Measurements from ENCODE around the gene KRTAP10-11. TPM values are rescaled to one million over a fixed set of nuclear protein-coding genes. Genes with fewer than 3 reads are reported as not detected.

Gene KRTAP10-11
- total and polyA plus RNA-seq, 2 of the 8 experiments (the other 6 are each of a cell fraction or from before 2014, with no cell fraction given): not detected

DNA sequence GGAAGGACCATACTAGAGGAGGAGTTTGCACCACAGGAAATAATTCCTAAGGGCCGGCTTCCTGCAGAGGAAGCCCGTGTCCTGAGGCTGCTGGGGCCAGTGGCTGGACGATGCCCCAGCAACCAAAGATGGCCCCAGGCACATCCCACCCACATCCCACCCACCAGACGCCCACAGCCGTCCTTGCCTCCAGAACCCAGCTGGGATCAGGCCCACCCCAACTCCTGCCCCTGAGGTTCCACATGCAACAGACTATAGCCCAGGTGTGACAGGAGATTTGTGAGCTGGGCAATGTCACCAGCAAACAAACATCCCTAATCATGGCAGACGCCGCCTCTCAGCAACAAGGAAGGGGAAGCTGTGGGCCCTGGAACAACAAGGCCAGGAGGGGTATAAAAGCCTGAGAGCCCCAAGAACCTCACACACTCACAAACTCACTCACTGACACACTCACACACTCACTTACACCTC, 19.5 kb upstream of the KRTAP10-11 start, which contains the start of gene KRTAP10-9:
Gene KRTAP10-9 (plus strand): TSS at position 421 of the 471 bp plus-strand sequence. CDS start 79 bp downstream, outside the sequence.
- no peak for DNase-seq (ENCODE audit: low read depth in 1 of 2, low spot score in 2 of 2)
- ChIA-PET CTCF (ENCODE audit: partially characterized antibody) (interaction anchor here (0.6 to 2.5 kb wide), 7 partner anchors 8 to 396 kb away, joined by 3 to 9 read pairs (median 3); no protein-coding TSS in a partner anchor), POLR2A (ENCODE audit: partially characterized antibody) (no interaction called here)
- H2AK5ac ChIP-seq (ENCODE audit: low read depth, low read length): no peak within 1 kb of the TSS
- H2BK120ac ChIP-seq (replicated peaks; ENCODE audit: low read depth, low read length): no peak within 1 kb of the TSS
- no peak within 1 kb of the TSS for H4K91ac ChIP-seq (replicated peaks; ENCODE audit: insufficient read length, low read length)
- H3K9me3 ChIP-seq (ENCODE audit: insufficient read depth in 2 of 2, low read depth in 1 of 2, low read length in 1 of 2): peaks cover 16% of the 10 kb centered on the region in 2 experiments
- H3K23ac ChIP-seq (ENCODE audit: insufficient read length): no peak within 1 kb of the TSS
- FAIRE-seq: no peak
- 0 out of 2 replicates have a peak within 1 kb of the TSS, but pooled peaks have one; percentile 32 for H2BK20ac ChIP-seq (ENCODE audit: low read length)
- no peak within 1 kb of the TSS; a peak in 1 of 4 replicates for H3K4me2 ChIP-seq (ENCODE audit: insufficient read depth in 1 of 2, low read depth in 2 of 2, low read length in 2 of 2)
- H2BK5ac ChIP-seq (ENCODE audit: low read depth, low read length): no peak within 1 kb of the TSS
- H2AFZ ChIP-seq (ENCODE audit: low read length): no peak within 1 kb of the TSS
- H3K4ac ChIP-seq (replicated peaks; ENCODE audit: insufficient read length, low read depth, low read length): no peak within 1 kb of the TSS
- 0 out of 2 replicates have a peak within 1 kb of the TSS, but pooled peaks have one; percentile 46 for H2BK15ac ChIP-seq (ENCODE audit: low read length)
- no peaks in the 10 kb centered on the region for H4K20me1 ChIP-seq (replicated peaks in 1 of 2; ENCODE audit: control insufficient read depth in 1 of 2, insufficient read depth in 2 of 2, low read length in 2 of 2)
- no peak within 1 kb of the TSS; the same call in 1 of the 2 replicates for H4K8ac ChIP-seq (ENCODE audit: extremely low read depth, insufficient read depth, low read length)
- no peak within 1 kb of the TSS; the same call in 1 of the 2 replicates for H3K18ac ChIP-seq (ENCODE audit: extremely low read depth, low read length)
- H3K14ac ChIP-seq (ENCODE audit: insufficient read length): no peak within 1 kb of the TSS
- no peak within 1 kb of the TSS for H3K27ac ChIP-seq (ENCODE audit: low read depth, low read length)
- H3K4me1 ChIP-seq (replicated peaks in 1 of 4; ENCODE audit: control insufficient read depth in 3 of 4, insufficient read depth in 4 of 4, low read length in 3 of 4): no peaks in the 10 kb centered on the region; a peak in 1 of 7 replicates
- H4K5ac ChIP-seq (ENCODE audit: insufficient read length, low read depth, low read length): no peak within 1 kb of the TSS
- H2BK12ac ChIP-seq (ENCODE audit: low read depth, low read length): no peak within 1 kb of the TSS
- H3K56ac ChIP-seq (replicated peaks; ENCODE audit: insufficient read length, low read depth, low read length): no peak within 1 kb of the TSS
- no peaks in the 10 kb centered on the region for H3K36me3 ChIP-seq (ENCODE audit: control insufficient read depth in 2 of 4, insufficient read depth in 4 of 4, low read length in 3 of 4)
- no peaks in the 10 kb centered on the region for H3K79me2 ChIP-seq (ENCODE audit: control insufficient read depth in 1 of 2, insufficient read depth in 2 of 2, low read length in 2 of 2)
- 78% methylated on average over 4 of the region's 7 CpGs; no CpG with 5 or more reads in 1 of the 2 experiments for WGBS, 2 experiments (ENCODE audit: extremely low coverage in 1 of 2, insufficient coverage in 1 of 2, insufficient read length in 1 of 2, insufficient replicate concordance in 2 of 2, low coverage in 1 of 2, low lambda C conversion rate in 2 of 2, missing lambda C conversion rate in 1 of 2)
- H3K79me1 ChIP-seq (ENCODE audit: low read depth, low read length): no peaks in the 10 kb centered on the region
- H3K9ac ChIP-seq (replicated peaks in 1 of 4; ENCODE audit: extremely low read depth in 1 of 4, low read depth in 3 of 4, low read length in 3 of 4): no peak within 1 kb of the TSS; a peak in 1 of 7 replicates
- H3K4me3 ChIP-seq (ENCODE audit: extremely low read depth in 1 of 4, insufficient read depth in 2 of 4, low read depth in 3 of 4, low read length in 4 of 4): no peak within 1 kb of the TSS
- H3K27me3 ChIP-seq (replicated peaks in 1 of 4; ENCODE audit: control insufficient read depth in 3 of 4, extremely low read depth in 1 of 4, insufficient read depth in 3 of 4, low read length in 3 of 4): no peaks in the 10 kb centered on the region
- H3K23me2 ChIP-seq (ENCODE audit: low read depth, low read length): no peaks in the 10 kb centered on the region
- TF ChIP-seq SP2 (IDR thresholded peaks at IDR 0.05; ENCODE audit: low read length): no peak
- TF ChIP-seq POLR2A (IDR thresholded peaks at IDR 0.05; ENCODE audit: control extremely low read depth in 1 of 2, low read depth in 2 of 2, low read length in 2 of 2): no peak
- TF ChIP-seq KDM4A (IDR thresholded peaks at IDR 0.05; ENCODE audit: low read depth, low read length, severe bottlenecking): no peak
- no peak for TF ChIP-seq HDAC6 (IDR thresholded peaks at IDR 0.05; ENCODE audit: low read depth, low read length)
- TF ChIP-seq YY1 (IDR thresholded peaks at IDR 0.05; ENCODE audit: low read depth, low read length): no peak
- no peak for TF ChIP-seq NRF1 (IDR thresholded peaks at IDR 0.05; ENCODE audit: low read depth, low read length)
- no peak for TF ChIP-seq SIN3A (conservative IDR thresholded peaks at IDR 0.05 in 1 of 2, IDR thresholded peaks at IDR 0.05 in 1 of 2; ENCODE audit: low read depth in 1 of 2, low read length in 2 of 2)
- TF ChIP-seq RAD21 (IDR thresholded peaks at IDR 0.05 in 1 of 2, conservative IDR thresholded peaks at IDR 0.05 in 1 of 2; ENCODE audit: low read depth in 2 of 2, low read length in 2 of 2): no peak
- TF ChIP-seq SP4 (IDR thresholded peaks at IDR 0.05; ENCODE audit: low read length): no peak
- TF ChIP-seq EGR1 (IDR thresholded peaks at IDR 0.05; ENCODE audit: borderline replicate concordance, low read depth, low read length): no peak
- TF ChIP-seq SIRT6 (IDR thresholded peaks at IDR 0.05; ENCODE audit: low read length): no peak
- no peak for TF ChIP-seq CEBPB (IDR thresholded peaks at IDR 0.05; ENCODE audit: low read depth, low read length)
- TF ChIP-seq MAFK (IDR thresholded peaks at IDR 0.05; ENCODE audit: low read depth, low read length): no peak
